Right lobe of liver (tissue), 6 donors: ENCODE results near the gene SWAP70. TPM values are rescaled to one million over a fixed set of nuclear protein-coding genes. Genes with fewer than 3 reads are reported as not detected.

Experiments used
- ATAC-seq, 4 donors: fragments of 200-7000 bp; cut with Tn5 transposase; one replicate each; pipeline ENCODE4 v1.9.1; 2020; ENCODE audit warnings: mild to moderate bottlenecking in 4 of 4, moderate library complexity in 4 of 4
- DNase-seq, 3 donors: peaks; one replicate each; pipeline ENCODE4 v3.0.0-alpha.2; 2020
- H3K27ac ChIP-seq, 3 donors: fragments of 200-600 bp; one replicate each; pipeline ENCODE4 v1.8.0; 2022
- H3K27me3 ChIP-seq, 2 donors: fragments of 200-600 bp; one replicate each; pipeline ENCODE4 v1.8.0; 2022
- H3K36me3 ChIP-seq, 4 donors: fragments of 200-600 bp; sonication (generic) in 1 of 4; one replicate each; pipeline versions ENCODE4 v1.5.1 to v1.8.0; 2017 to 2022; ENCODE audit warnings: control low read depth in 1 of 4
- H3K4me1 ChIP-seq, 4 donors: fragments of 200-600 bp; sonication (generic) in 1 of 4; one replicate each; pipeline versions ENCODE4 v1.5.1 to v1.8.0; 2017 to 2022; ENCODE audit warnings: control low read depth in 1 of 4
- H3K4me3 ChIP-seq, 3 donors: fragments of 200-600 bp; one replicate each; pipeline ENCODE4 v1.8.0; 2022
- H3K9me3 ChIP-seq, 4 donors: fragments of 200-600 bp; sonication (generic) in 1 of 4; one replicate each; pipeline versions ENCODE4 v1.5.1 to v1.8.0; 2017 to 2022; ENCODE audit warnings: control low read depth in 1 of 4
- POLR2A ChIP-seq: fragments of 450-650 bp; IDR thresholded peaks from one replicate; pipeline ENCODE4 v1.6.1; 2017; ENCODE audit warnings: antibody characterized with exemption, mild to moderate bottlenecking
- WGBS: methylation state at CpG from one replicate; pipeline ENCODE4 v1.1.6; 2018; ENCODE audit warnings: low coverage, low lambda C conversion rate; ENCODE audit not compliant: insufficient coverage; ENCODE audit errors: missing lambda C conversion rate; 5-methylcytosine and 5-hydroxymethylcytosine counted together
- intact Hi-C, 2 donors: fragments of 100-400 bp; cut with DNase I; formaldehyde crosslinking; loops; one replicate each; pipeline versions ENCODE4 v1.11.2 to v1.14.1; 2022
- total RNA-seq, 6 experiments: library from RNA; depleted of rRNA in 2 of 6; stranded (reverse); fragments of >200 nt in 2 of 6; fragmentation: NEBNext Ultra II Directional in 3 of 6; extraction: Animal tissue kit (Norgen Biotek cat#: 25700) in 3 of 6; gene quantifications; one replicate each; pipeline versions ENCODE4 v1.1.0 to v1.2.4, GENCODE V29; 2016 to 2023
- TF ChIP-seq, protein P1 (sequence below), 4 donors: fragments of 200-600 bp in 3 of 4; fragments of 450-650 bp in 1 of 4; IDR thresholded peaks; one replicate each; pipeline versions ENCODE4 v1.5.1 to v1.8.0; 2016 to 2022; ENCODE audit warnings: antibody characterized with exemption in 4 of 4, mild to moderate bottlenecking in 2 of 4
- donor health status: DM: no; HTN: yes; CAD: no.
- donor health status: DM: no; HTN: no; CAD: no.
- donor health status: DM: no; HTN: no; CAD: no.
- donor health status: DM: no; HTN: yes; CAD: no.
- donor health status: DM: no; HTN: yes; CAD: no.

Gene SWAP70
- total RNA-seq, 6 experiments from 2014 or later = 3.2 to 13.5 (median 7.4) TPM

DNA sequence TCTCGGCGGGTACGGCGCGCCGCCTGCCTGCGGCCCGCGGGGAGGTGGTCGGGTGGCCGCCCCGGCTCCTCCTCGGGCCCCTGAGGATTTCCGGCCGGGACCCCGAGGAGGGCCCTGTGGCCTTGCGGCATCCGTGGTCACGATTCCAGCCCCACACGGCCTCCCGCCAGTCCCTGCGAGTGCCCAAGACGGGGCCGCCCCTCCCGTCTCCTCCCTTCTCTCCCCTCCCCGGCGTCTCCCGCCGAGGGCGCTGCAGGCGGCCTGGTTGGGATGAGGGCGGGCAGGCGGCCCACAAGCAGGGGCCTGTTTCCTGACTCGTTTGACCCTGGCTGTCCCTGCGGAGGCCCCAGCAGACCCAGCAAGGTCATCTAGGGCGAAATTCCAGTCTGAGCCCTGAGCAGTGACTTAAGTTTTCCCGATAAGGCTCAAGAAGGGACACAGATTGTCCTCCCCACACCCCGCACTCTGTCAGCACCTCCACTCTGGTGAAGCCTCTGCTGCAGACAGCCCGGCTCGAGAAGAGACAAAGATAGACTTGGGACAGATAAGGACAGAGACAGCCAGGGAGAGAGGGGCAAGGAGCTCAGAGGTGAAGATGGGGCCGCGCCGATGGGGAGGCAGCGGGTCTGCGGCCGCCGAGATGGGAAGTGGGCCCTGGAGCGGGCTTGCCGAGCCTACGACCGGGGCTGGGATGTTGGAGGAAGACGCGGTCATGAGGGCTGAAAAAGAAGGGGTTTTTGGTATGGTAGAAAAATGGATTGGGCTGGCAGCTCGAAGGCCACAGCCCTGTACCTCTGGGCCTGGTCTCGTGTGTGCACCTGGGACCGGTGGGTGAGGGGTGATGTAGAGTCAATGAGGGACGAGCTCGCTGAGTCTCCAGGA, 95.0 kb downstream of the SWAP70 start:
- DNase-seq (peak; percentile 73 to 79 (median 79)), ATAC-seq (peak; percentile 76 to 85 (median 78))
- H3K9me3 ChIP-seq = no peaks in the 10 kb centered on the region
- WGBS = 29% methylated on average over 23 of the region's 58 CpGs
- TF ChIP-seq, protein P1, sequence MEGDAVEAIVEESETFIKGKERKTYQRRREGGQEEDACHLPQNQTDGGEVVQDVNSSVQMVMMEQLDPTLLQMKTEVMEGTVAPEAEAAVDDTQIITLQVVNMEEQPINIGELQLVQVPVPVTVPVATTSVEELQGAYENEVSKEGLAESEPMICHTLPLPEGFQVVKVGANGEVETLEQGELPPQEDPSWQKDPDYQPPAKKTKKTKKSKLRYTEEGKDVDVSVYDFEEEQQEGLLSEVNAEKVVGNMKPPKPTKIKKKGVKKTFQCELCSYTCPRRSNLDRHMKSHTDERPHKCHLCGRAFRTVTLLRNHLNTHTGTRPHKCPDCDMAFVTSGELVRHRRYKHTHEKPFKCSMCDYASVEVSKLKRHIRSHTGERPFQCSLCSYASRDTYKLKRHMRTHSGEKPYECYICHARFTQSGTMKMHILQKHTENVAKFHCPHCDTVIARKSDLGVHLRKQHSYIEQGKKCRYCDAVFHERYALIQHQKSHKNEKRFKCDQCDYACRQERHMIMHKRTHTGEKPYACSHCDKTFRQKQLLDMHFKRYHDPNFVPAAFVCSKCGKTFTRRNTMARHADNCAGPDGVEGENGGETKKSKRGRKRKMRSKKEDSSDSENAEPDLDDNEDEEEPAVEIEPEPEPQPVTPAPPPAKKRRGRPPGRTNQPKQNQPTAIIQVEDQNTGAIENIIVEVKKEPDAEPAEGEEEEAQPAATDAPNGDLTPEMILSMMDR (IDR thresholded peaks at IDR 0.05) = peak in 2 of 4 donors; percentile 1 to 14
- no peak for TF ChIP-seq POLR2A
- H3K4me1 ChIP-seq = peaks cover 0 to 6% (median 3%) of the 10 kb centered on the region in 4 donors
- no peaks in the 10 kb centered on the region for H3K36me3 ChIP-seq
- H3K27me3 ChIP-seq = no peaks in the 10 kb centered on the region
- peak overlapping the region; percentile 60 to 77 (median 74) for H3K27ac ChIP-seq
- peak overlapping the region; percentile 59 to 81 (median 76) for H3K4me3 ChIP-seq
- intact Hi-C loops = loop anchor here in 1 of 2 donors (10.0 kb wide), 1 partner anchor 216 kb away; no protein-coding TSS in a partner anchor

DNA sequence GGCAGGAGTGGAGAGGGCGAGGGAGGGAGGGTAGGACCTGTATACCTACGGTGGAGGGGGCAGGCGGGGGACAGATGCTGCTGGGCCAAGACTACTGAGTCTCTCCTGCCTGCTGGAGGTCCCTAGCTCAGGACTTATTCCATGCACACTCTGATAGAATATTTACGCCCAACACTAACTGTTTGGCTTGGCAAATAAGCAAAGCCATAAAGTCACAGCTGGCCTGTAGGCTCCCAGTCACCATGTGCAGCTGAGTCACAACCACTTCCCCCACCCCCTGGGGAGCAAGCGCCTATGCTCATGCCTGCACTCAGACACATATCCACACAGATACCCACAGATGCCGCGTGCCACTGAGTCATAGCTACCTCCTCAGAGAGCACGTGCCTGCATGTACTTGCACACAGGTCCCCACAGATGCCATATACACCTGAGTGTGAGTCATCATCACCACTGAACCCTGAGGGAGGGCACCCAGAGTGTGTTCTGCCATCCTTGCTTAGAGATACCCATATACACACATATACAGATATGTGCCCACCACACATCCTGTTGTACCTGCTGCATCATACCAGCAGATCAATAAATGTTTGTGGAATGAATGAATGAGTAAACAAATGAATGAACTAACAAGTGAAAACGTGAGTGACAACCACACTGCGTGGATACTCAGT, 95.8 kb downstream of the SWAP70 start:
- 47% methylated on average over 4 of the region's 10 CpGs for WGBS
- Histone ChIP-seq H3K27ac (peak overlapping the region; percentile 60 to 77 (median 74)), H3K9me3 (no peaks in the 10 kb centered on the region), H3K36me3 (no peaks in the 10 kb centered on the region), H3K4me3 (no peak overlapping the region), H3K27me3 (no peaks in the 10 kb centered on the region), H3K4me1 (peaks cover 0 to 6% (median 3%) of the 10 kb centered on the region in 4 donors)
- DNase-seq = peak in 1 of 3 donors; percentile 71
- intact Hi-C loops = loop anchor here in 1 of 2 donors (10.0 kb wide), 1 partner anchor 215 kb away; no protein-coding TSS in a partner anchor
- ATAC-seq = peak in 1 of 4 donors; percentile 49
- TF ChIP-seq POLR2A = no peak
- TF ChIP-seq, protein P1 (IDR thresholded peaks at IDR 0.05) = no peak

DNA sequence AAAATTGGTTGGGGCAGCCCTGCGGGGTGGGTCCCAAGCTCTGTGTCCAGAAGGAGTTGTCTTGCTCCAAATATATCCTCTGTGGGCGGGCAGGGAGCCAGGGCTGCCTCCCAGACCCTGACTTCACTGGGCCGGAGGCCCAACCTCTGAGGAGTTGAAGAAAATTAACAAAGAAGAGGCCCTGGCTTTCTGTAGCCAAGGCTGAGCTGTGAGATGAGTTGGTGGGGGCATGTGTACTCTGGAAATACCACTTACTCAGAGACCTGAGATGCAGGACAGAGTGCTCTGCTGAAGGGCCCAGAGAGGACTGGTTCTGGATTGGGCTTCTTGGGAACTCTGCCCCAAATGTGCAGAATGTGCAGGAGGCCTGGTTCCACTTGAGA, 96.3 kb downstream of the SWAP70 start:
- ATAC-seq (no peak), DNase-seq (peak in 2 of 3 donors; percentile 55 to 58)
- Histone ChIP-seq H3K27me3 (no peaks in the 10 kb centered on the region), H3K9me3 (no peaks in the 10 kb centered on the region), H3K4me3 (no peak overlapping the region), H3K4me1 (peaks cover 0 to 6% (median 3%) of the 10 kb centered on the region in 4 donors), H3K27ac (peak overlapping the region in 1 of 3 donors; percentile 53), H3K36me3 (no peaks in the 10 kb centered on the region)
- intact Hi-C loops = no loop called here
- 79% methylated on average over 3 of the region's 3 CpGs for WGBS
- TF ChIP-seq, protein P1 (IDR thresholded peaks at IDR 0.05) = no peak
- TF ChIP-seq POLR2A = no peak

DNA sequence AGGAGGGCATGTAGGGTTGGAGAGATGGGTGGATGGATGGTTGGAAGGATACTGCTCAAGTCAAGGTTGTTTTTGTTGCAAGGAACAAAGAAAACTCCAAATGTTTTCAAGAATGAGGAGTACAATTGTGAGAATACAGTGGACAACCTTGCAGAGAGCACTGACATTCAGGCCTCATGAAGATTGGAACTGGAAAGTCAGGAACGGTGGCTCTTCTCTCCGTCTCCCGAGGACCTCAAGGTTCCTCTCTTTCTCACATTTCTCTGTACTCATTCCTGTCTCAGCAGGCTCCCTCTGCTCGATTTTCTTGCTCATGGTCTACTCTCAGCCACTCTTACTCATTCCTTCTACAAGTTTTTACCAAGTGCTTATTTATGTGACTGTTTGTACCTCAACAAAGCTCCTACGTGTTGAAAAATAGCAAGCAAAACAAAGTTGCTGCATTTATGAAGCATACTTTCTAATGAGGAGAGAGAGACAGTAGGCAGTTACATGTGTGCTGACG, 97.6 kb downstream of the SWAP70 start:
- Histone ChIP-seq H3K36me3 (no peaks in the 10 kb centered on the region), H3K4me1 (peaks cover 0 to 6% (median 3%) of the 10 kb centered on the region in 4 donors), H3K4me3 (no peak overlapping the region), H3K9me3 (no peaks in the 10 kb centered on the region), H3K27me3 (no peaks in the 10 kb centered on the region), H3K27ac (no peak overlapping the region)
- DNase-seq (no peak), ATAC-seq (no peak)
- intact Hi-C loops = no loop called here
- 82% methylated on average over 6 of the region's 6 CpGs for WGBS
- no peak for TF ChIP-seq POLR2A
- TF ChIP-seq, protein P1 (IDR thresholded peaks at IDR 0.05) = no peak
